Hepatocyte (in vitro differentiated cells): ENCODE measurements around the gene UBAP1. TPM values are rescaled to one million over a fixed set of nuclear protein-coding genes. Genes with fewer than 3 reads are reported as not detected.
"Not testable (repeated sequence)": the region's sequence is repeated elsewhere in the genome, so short reads cannot be mapped to it uniquely, and the experiment has no call there.

Experiments
- DNase-seq: peaks from one replicate; pipeline ENCODE4 v3.0.0-alpha.2; 2016; ENCODE audit warnings: low spot score
- H2AFZ ChIP-seq: fragments of 200-600 bp; sonication (generic); 2 replicates; pipeline ENCODE4 v1.6.0; 2016; ENCODE audit warnings: antibody characterized with exemption, mild to moderate bottlenecking
- H3K27ac ChIP-seq: fragments of 200-600 bp; sonication (generic); 2 replicates; pipeline ENCODE4 v1.5.1; 2016; ENCODE audit warnings: mild to moderate bottlenecking
- H3K27me3 ChIP-seq: fragments of 200-600 bp; sonication (generic); 2 replicates; pipeline ENCODE4 v1.6.1; 2016
- H3K36me3 ChIP-seq: fragments of 200-600 bp; sonication (generic); replicated peaks from 2 replicates; pipeline ENCODE4 v1.5.1; 2016; ENCODE audit warnings: low read depth; ENCODE audit not compliant: insufficient read depth
- H3K4me1 ChIP-seq: fragments of 200-600 bp; sonication (generic); 2 replicates; pipeline ENCODE4 v1.5.1; 2016; ENCODE audit warnings: mild to moderate bottlenecking, moderate library complexity; ENCODE audit not compliant: insufficient read depth
- H3K4me2 ChIP-seq: fragments of 200-600 bp; sonication (generic); 2 replicates; pipeline ENCODE4 v1.6.0; 2016
- H3K4me3 ChIP-seq: fragments of 200-600 bp; sonication (generic); 2 replicates; pipeline ENCODE4 v1.5.1; 2016; ENCODE audit warnings: mild to moderate bottlenecking
- H3K79me2 ChIP-seq: fragments of 200-600 bp; sonication (generic); 2 replicates; pipeline ENCODE4 v1.6.0; 2017; ENCODE audit warnings: mild to moderate bottlenecking
- H3K9me2 ChIP-seq: fragments of 200-600 bp; sonication (generic); replicated peaks from 2 replicates; pipeline ENCODE4 v1.6.0; 2017; ENCODE audit warnings: mild to moderate bottlenecking; ENCODE audit not compliant: insufficient read depth
- H3K9me3 ChIP-seq: fragments of 200-600 bp; sonication (generic); 2 replicates; pipeline ENCODE4 v1.5.1; 2016; ENCODE audit warnings: low read depth, mild to moderate bottlenecking
- H4K20me1 ChIP-seq: fragments of 200-600 bp; sonication (generic); 2 replicates; pipeline ENCODE4 v1.6.0; 2016; ENCODE audit warnings: mild to moderate bottlenecking; ENCODE audit not compliant: insufficient read depth, poor library complexity, severe bottlenecking
- EZH2 ChIP-seq: fragments of 200-600 bp; sonication (generic); IDR thresholded peaks from 2 replicates; pipeline ENCODE4 v1.6.1; 2016; ENCODE audit warnings: antibody characterized with exemption, mild to moderate bottlenecking, borderline replicate concordance
- EZH2phosphoT487 ChIP-seq: fragments of 200-600 bp; sonication (generic); IDR thresholded peaks from one replicate; pipeline ENCODE4 v1.6.1; 2018; ENCODE audit warnings: antibody characterized with exemption, mild to moderate bottlenecking, low read depth, moderate library complexity; ENCODE audit not compliant: unreplicated experiment, severe bottlenecking
- WGBS: methylation state at CpG from one replicate; pipeline ENCODE4 v1.1.6; 2016; ENCODE audit warnings: low lambda C conversion rate; ENCODE audit errors: missing lambda C conversion rate; 5-methylcytosine and 5-hydroxymethylcytosine counted together
- polyA plus RNA-seq: library from polyadenylated mRNA; unstranded; fragments of >200 nt; fragmentation: Nextera tagmentation; extraction: Ambion mirVana; gene quantifications from 2 replicates; pipeline ENCODE4 v1.2.1, GENCODE V29; 2016
- total RNA-seq: library from RNA; depleted of rRNA; stranded (reverse); fragments of >200 nt; gene quantifications from 2 replicates; pipeline ENCODE4 v1.2.3, GENCODE V29; 2014
- TF ChIP-seq, protein P1 (sequence below): fragments of 200-600 bp; sonication (generic); IDR thresholded peaks from 2 replicates; pipeline ENCODE4 v1.5.1; 2016; ENCODE audit warnings: antibody characterized with exemption, mild to moderate bottlenecking; ENCODE audit not compliant: poor library complexity

The UBAP1 gene
- total and polyA plus RNA-seq, 2 experiments from 2014 or later: 38.0 to 49.7 TPM

DNA sequence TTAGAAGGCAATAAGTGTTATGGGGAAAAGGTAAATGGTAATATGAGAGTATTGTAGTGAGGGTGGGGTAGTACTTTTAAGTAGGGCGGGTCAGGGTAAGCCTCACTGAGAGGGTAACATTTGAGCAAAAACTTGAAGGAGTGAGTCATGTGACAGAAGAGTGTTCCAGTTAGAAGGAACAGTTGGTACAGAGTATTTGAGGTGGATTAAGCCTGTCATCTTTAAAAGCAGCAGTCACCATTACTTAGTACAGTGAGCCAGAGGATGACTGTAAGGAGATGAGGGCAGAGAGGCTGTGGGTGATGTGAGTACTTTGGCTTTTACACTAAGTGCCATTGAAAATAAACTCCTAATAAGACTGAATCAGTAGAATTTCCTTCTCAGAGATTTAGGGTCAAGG, 54.8 kb downstream of the UBAP1 start:
- no peaks in the 10 kb centered on the region for H3K4me1 ChIP-seq
- H3K9me2 ChIP-seq: no peaks in the 10 kb centered on the region
- H3K79me2 ChIP-seq: peaks cover 63% of the 10 kb centered on the region
- H3K27ac ChIP-seq: no peak overlapping the region
- no peaks in the 10 kb centered on the region for H3K27me3 ChIP-seq
- TF ChIP-seq EZH2phosphoT487: no peak
- TF ChIP-seq, protein P1, sequence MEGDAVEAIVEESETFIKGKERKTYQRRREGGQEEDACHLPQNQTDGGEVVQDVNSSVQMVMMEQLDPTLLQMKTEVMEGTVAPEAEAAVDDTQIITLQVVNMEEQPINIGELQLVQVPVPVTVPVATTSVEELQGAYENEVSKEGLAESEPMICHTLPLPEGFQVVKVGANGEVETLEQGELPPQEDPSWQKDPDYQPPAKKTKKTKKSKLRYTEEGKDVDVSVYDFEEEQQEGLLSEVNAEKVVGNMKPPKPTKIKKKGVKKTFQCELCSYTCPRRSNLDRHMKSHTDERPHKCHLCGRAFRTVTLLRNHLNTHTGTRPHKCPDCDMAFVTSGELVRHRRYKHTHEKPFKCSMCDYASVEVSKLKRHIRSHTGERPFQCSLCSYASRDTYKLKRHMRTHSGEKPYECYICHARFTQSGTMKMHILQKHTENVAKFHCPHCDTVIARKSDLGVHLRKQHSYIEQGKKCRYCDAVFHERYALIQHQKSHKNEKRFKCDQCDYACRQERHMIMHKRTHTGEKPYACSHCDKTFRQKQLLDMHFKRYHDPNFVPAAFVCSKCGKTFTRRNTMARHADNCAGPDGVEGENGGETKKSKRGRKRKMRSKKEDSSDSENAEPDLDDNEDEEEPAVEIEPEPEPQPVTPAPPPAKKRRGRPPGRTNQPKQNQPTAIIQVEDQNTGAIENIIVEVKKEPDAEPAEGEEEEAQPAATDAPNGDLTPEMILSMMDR: no peak
- no peak for TF ChIP-seq EZH2
- peaks cover 4% of the 10 kb centered on the region for H4K20me1 ChIP-seq
- 96% methylated on average over 1 of the region's 1 CpG for WGBS
- H3K9me3 ChIP-seq: no peaks in the 10 kb centered on the region
- peaks cover 3% of the 10 kb centered on the region for H3K36me3 ChIP-seq
- no peak overlapping the region for H3K4me2 ChIP-seq
- H2AFZ ChIP-seq: no peak overlapping the region
- no peak overlapping the region for H3K4me3 ChIP-seq
- no peak for DNase-seq

DNA sequence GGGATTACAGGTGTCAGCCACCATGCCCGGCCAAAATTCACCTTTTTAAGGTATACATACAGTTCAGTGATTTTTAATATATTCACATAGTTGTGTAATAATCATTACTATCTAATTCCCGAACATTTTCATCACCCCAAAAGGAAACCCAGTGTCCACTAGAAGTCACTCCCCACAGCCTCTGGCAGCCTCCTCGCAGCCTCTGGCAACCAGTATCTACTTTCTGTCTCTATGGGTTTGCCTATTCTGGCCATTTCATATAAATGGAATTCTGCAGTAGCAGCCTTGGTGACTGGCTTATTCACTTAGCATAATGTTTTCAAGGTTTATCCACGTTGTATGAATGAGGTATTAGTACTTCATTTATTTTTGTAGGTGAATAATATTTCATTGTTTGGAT, 59.0 kb downstream of the UBAP1 start:
- no peaks in the 10 kb centered on the region for H3K9me2 ChIP-seq
- no peak for DNase-seq
- no peak overlapping the region for H3K4me2 ChIP-seq
- H3K79me2 ChIP-seq: peaks cover 54% of the 10 kb centered on the region
- H3K9me3 ChIP-seq: no peaks in the 10 kb centered on the region
- peaks cover 3% of the 10 kb centered on the region for H3K36me3 ChIP-seq
- H4K20me1 ChIP-seq: peaks cover 23% of the 10 kb centered on the region
- TF ChIP-seq, protein P1: no peak
- no peak for TF ChIP-seq EZH2
- H3K4me1 ChIP-seq: no peaks in the 10 kb centered on the region
- H3K27me3 ChIP-seq: no peaks in the 10 kb centered on the region
- 95% methylated on average over 4 of the region's 4 CpGs for WGBS
- no peak overlapping the region for H3K4me3 ChIP-seq
- no peak overlapping the region for H3K27ac ChIP-seq
- no peak overlapping the region for H2AFZ ChIP-seq

DNA sequence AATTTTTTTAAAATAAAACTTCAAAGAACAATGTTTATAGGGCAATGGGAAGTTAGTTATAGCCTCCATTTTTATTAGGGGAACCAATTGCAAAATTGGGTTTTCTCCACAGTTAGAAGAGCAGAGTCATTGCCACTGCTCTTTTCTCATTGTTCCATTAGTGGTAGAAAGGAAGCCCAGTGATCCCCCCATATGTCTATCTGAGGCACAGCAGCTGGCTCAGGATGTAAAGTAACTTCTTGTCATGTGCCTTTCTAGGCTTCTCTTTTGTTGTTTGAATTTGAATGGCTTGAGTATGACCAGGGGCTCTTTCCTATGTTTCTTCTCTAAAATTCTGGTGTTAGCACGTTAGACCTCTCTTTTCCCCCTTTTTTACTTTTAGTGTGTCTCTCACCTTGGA, 61.2 kb downstream of the UBAP1 start:
- H3K9me3 ChIP-seq: no peaks in the 10 kb centered on the region
- peaks cover 26% of the 10 kb centered on the region for H4K20me1 ChIP-seq
- no peaks in the 10 kb centered on the region for H3K27me3 ChIP-seq
- H3K36me3 ChIP-seq: peaks cover 3% of the 10 kb centered on the region
- H2AFZ ChIP-seq: no peak overlapping the region
- no peak overlapping the region for H3K27ac ChIP-seq
- peaks cover 48% of the 10 kb centered on the region for H3K79me2 ChIP-seq
- H3K4me1 ChIP-seq: no peaks in the 10 kb centered on the region
- H3K4me3 ChIP-seq: no peak overlapping the region
- 81% methylated on average over 1 of the region's 1 CpG for WGBS
- no peak for DNase-seq
- TF ChIP-seq EZH2 (no peak), EZH2phosphoT487 (no peak)
- TF ChIP-seq, protein P1: no peak
- H3K9me2 ChIP-seq: no peaks in the 10 kb centered on the region
- H3K4me2 ChIP-seq: no peak overlapping the region

DNA sequence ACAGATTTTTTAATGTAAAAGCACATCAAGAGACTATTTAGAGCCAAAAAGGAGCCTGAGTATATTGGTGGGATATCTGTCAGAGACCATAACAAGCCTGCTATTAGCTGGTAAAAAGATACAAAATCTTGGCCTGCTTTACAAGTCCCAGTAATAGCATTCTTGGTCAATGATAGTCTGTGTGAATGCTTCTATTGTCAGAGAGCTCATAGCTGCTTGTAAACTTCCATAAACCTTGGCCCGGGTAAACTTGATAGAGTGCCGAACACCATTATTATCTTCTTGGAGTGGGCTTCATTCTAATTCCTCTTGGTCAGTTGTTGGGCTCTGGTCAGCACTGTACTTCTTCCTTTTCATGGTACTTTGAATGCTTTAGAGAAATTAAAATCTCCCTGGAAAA, 64.0 kb downstream of the UBAP1 start:
- WGBS: 82% methylated on average over 2 of the region's 2 CpGs
- Histone ChIP-seq H3K79me2 (peaks cover 59% of the 10 kb centered on the region), H3K9me2 (no peaks in the 10 kb centered on the region), H3K27ac (no peak overlapping the region), H3K4me2 (no peak overlapping the region), H3K4me3 (no peak overlapping the region), H3K36me3 (no peaks in the 10 kb centered on the region), H2AFZ (no peak overlapping the region), H3K9me3 (no peaks in the 10 kb centered on the region), H4K20me1 (peaks cover 42% of the 10 kb centered on the region), H3K27me3 (no peaks in the 10 kb centered on the region), H3K4me1 (no peaks in the 10 kb centered on the region)
- TF ChIP-seq EZH2: no peak
- TF ChIP-seq EZH2phosphoT487: no peak
- TF ChIP-seq, protein P1: no peak
- no peak for DNase-seq

DNA sequence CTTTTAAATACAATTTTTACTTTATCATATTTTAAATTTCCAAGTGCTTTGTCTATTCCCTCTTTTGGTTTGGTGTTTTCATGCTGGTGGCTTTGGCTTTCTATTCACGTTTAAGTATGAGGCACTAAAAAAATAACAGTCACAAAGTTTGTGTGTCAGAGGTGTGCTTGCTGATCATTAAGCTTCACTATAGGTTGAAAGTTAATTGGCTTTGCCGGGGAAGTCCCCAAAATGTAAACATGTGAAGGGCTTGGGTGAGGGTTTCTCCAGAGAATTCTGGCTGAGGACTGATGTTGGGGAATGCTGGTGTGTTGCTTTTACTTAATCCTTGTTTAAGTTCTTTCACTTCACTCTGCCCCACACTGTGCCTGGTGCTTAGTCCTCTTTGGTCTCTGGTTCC, 66.4 kb downstream of the UBAP1 start:
- Histone ChIP-seq H3K79me2 (peaks cover 50% of the 10 kb centered on the region), H4K20me1 (peaks cover 38% of the 10 kb centered on the region)
- H3K27me3 ChIP-seq, H3K4me2 ChIP-seq, H2AFZ ChIP-seq, H3K9me2 ChIP-seq, H3K4me3 ChIP-seq, H3K9me3 ChIP-seq, H3K4me1 ChIP-seq, DNase-seq, H3K27ac ChIP-seq, H3K36me3 ChIP-seq: not testable (repeated sequence)
- no CpG with 5 or more reads among the region's 2 CpGs for WGBS
